Gastroesophageal sphincter (tissue), 3 donors: Measurements from ENCODE around the gene FAM168A.

Experiments used
- CTCF ChIP-seq, 4 experiments: fragments of 200-600 bp in 2 of 4; fragments of 450-650 bp in 2 of 4; sonication (generic) in 1 of 4; IDR thresholded peaks; one replicate each; pipeline ENCODE4 v1.5.1; 2017 to 2019; ENCODE audit warnings: antibody characterized with exemption in 4 of 4, mild to moderate bottlenecking in 2 of 4, moderate library complexity in 2 of 4
- EP300 ChIP-seq: sonication (generic); formaldehyde crosslinking; IDR thresholded peaks from one replicate; pipeline ENCODE4 v1.6.1; 2017; ENCODE audit warnings: antibody characterized with exemption, mild to moderate bottlenecking
- POLR2A ChIP-seq, 2 donors: fragments of 450-650 bp; IDR thresholded peaks; one replicate each; pipeline ENCODE4 v1.6.1; 2017; ENCODE audit warnings: antibody characterized with exemption in 2 of 2, mild to moderate bottlenecking in 2 of 2, moderate library complexity in 1 of 2
- POLR2AphosphoS5 ChIP-seq: sonication (generic); formaldehyde crosslinking; IDR thresholded peaks from one replicate; pipeline ENCODE4 v1.6.1; 2017; ENCODE audit warnings: antibody characterized with exemption

GRCh38 chr11:73399159-73399590 lies 198.7 kb downstream of the FAM168A start:
- TF ChIP-seq CTCF (IDR thresholded peaks at IDR 0.05) (no peak), POLR2A (IDR thresholded peaks at IDR 0.05) (no peak), EP300 (no peak), POLR2AphosphoS5 (no peak)
